ENCODE results near the gene TRIM50. TPM values are rescaled to one million over a fixed set of nuclear protein-coding genes. Genes with fewer than 3 reads are reported as not detected.
"Not testable (repeated sequence)": the region's sequence is repeated elsewhere in the genome, so short reads cannot be mapped to it uniquely, and the experiment has no call there.

The TRIM50 gene
- total RNA-seq, 2 experiments from 2014 or later = not detected

- Mint-ChIP-seq H3K4me1 (no peaks in the 10 kb centered on the region), H3K27ac (no peak overlapping the region), H3K9me3 (no peaks in the 10 kb centered on the region), H3K36me3 (no peaks in the 10 kb centered on the region), H3K4me3 (no peak overlapping the region), H3K27me3 (no peaks in the 10 kb centered on the region)
- POLR2A ChIA-PET = no interaction called here
- ATAC-seq (ENCODE audit: low read depth) (no peak), DNase-seq (no peak)
Observed at GRCh38 chr7:73316521-73316920, 11.4 kb downstream of the TRIM50 start.

GRCh38 chr7:73314271-73314670 is 13.6 kb downstream of the TRIM50 start:
- Mint-ChIP-seq H3K4me1 (no peaks in the 10 kb centered on the region), H3K9me3 (no peaks in the 10 kb centered on the region), H3K27me3 (no peaks in the 10 kb centered on the region), H3K4me3 (no peak overlapping the region), H3K36me3 (no peaks in the 10 kb centered on the region), H3K27ac (no peak overlapping the region)
- DNase-seq (no peak), ATAC-seq (ENCODE audit: low read depth) (no peak)
- POLR2A ChIA-PET = no interaction called here

- Mint-ChIP-seq H3K27ac (no peak overlapping the region), H3K4me1 (peaks cover 3% of the 10 kb centered on the region), H3K9me3 (no peaks in the 10 kb centered on the region), H3K4me3 (no peak overlapping the region), H3K36me3 (peaks cover 2% of the 10 kb centered on the region), H3K27me3 (no peaks in the 10 kb centered on the region)
- ATAC-seq (ENCODE audit: low read depth) (no peak), DNase-seq (no peak)
- POLR2A ChIA-PET = no interaction called here
Observed at GRCh38 chr7:73313521-73313906, 14.4 kb downstream of the TRIM50 start.

- POLR2A ChIA-PET = no interaction called here
- Mint-ChIP-seq H3K36me3 (peaks cover 2% of the 10 kb centered on the region), H3K27me3 (no peaks in the 10 kb centered on the region), H3K9me3 (no peaks in the 10 kb centered on the region), H3K4me1 (peaks cover 5% of the 10 kb centered on the region), H3K4me3 (no peak overlapping the region), H3K27ac (no peak overlapping the region)
- DNase-seq (no peak), ATAC-seq (ENCODE audit: low read depth) (no peak)
Observed at GRCh38 chr7:73312831-73313520, 14.9 kb downstream of the TRIM50 start.

GRCh38 chr7:73311421-73311820 is 16.5 kb downstream of the TRIM50 start:
- POLR2A ChIA-PET; H3K9me3 Mint-ChIP-seq; H3K4me3 Mint-ChIP-seq; H3K27ac Mint-ChIP-seq; H3K27me3 Mint-ChIP-seq; ATAC-seq (ENCODE audit: low read depth); H3K36me3 Mint-ChIP-seq; DNase-seq: not testable (repeated sequence)
- peaks cover 16% of the 10 kb centered on the region for H3K4me1 Mint-ChIP-seq

- peak within 1 kb of the TSS; percentile 99 for H3K4me3 Mint-ChIP-seq
- H3K27me3 Mint-ChIP-seq = no peaks in the 10 kb centered on the region
- H3K4me1 Mint-ChIP-seq = peaks cover 20% of the 10 kb centered on the region
- H3K27ac Mint-ChIP-seq = peak within 1 kb of the TSS; percentile 95
- DNase-seq (peak; percentile 91), ATAC-seq (ENCODE audit: low read depth) (peak; percentile 94)
- POLR2A ChIA-PET = no interaction called here
- no peaks in the 10 kb centered on the region for H3K9me3 Mint-ChIP-seq
- H3K36me3 Mint-ChIP-seq = peaks cover 13% of the 10 kb centered on the region
Observed at GRCh38 chr7:73308665-73309214, 19.1 kb downstream of the TRIM50 start, which contains the start of gene NSUN5. Gene NSUN5 (minus strand): TSS chr7:73308826. CDS start chr7:73308790, 36 bp downstream.

- H3K4me3 Mint-ChIP-seq = peak overlapping the region; percentile 99
- POLR2A ChIA-PET = no interaction called here
- peaks cover 20% of the 10 kb centered on the region for H3K4me1 Mint-ChIP-seq
- H3K27me3 Mint-ChIP-seq = no peaks in the 10 kb centered on the region
- ATAC-seq (ENCODE audit: low read depth) (peak; percentile 40), DNase-seq (no peak)
- H3K9me3 Mint-ChIP-seq = no peaks in the 10 kb centered on the region
- peaks cover 13% of the 10 kb centered on the region for H3K36me3 Mint-ChIP-seq
- peak overlapping the region; percentile 95 for H3K27ac Mint-ChIP-seq
Observed at GRCh38 chr7:73308074-73308664, 19.7 kb downstream of the TRIM50 start.

DNA sequence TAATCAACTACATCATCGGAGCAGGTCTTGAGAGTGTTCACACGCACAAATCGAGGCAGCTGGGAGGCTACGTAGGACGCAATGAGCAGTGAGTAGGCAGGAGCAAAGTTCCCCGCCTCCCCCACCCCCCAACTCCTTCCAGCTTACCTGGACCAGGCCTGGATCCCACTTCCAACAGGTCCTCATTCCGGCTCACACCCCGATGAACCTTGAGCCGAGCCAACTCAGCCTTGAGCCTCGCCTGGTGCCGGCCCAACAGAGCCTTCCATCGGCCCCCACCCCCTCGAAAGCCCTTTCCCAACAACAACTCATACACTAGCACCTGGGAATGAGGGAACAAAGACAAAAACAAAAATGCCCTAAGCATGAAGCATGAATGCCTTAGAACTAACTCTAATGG is 20.4 kb downstream of the TRIM50 start:
- Mint-ChIP-seq H3K27ac (peak overlapping the region; percentile 65), H3K4me3 (peak overlapping the region; percentile 99), H3K36me3 (peaks cover 13% of the 10 kb centered on the region), H3K4me1 (peaks cover 20% of the 10 kb centered on the region), H3K9me3 (no peaks in the 10 kb centered on the region), H3K27me3 (no peaks in the 10 kb centered on the region)
- DNase-seq (peak; percentile 8), ATAC-seq (ENCODE audit: low read depth) (no peak)
- POLR2A ChIA-PET = no interaction called here

- H3K4me1 Mint-ChIP-seq = peaks cover 20% of the 10 kb centered on the region
- H3K4me3 Mint-ChIP-seq; H3K9me3 Mint-ChIP-seq; H3K27me3 Mint-ChIP-seq; ATAC-seq (ENCODE audit: low read depth); POLR2A ChIA-PET; H3K27ac Mint-ChIP-seq: not testable (repeated sequence)
- H3K36me3 Mint-ChIP-seq = peaks cover 13% of the 10 kb centered on the region
- DNase-seq = peak; percentile 8
Observed at GRCh38 chr7:73304612-73305387, 23.1 kb downstream of the TRIM50 start.

DNA sequence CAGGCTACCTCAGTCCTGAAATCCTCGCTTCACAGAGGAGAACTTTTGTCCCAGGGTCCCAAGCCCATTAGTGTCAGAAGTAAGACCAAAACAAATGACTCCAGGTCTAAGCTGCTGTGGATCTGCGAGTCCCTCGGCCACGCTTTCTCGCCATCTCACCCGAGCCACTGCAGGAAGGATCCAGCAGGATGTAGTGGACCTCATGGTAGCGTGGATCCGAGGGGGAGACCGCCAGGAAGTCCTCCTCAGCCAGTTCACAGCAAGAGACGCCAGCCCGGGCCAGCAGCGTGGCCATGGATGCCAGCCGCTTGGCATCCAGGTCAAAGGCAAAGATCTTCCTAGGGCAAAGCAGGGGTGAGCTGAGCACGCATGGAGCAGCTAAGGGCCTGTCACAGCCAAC is 23.8 kb downstream of the TRIM50 start:
- H3K4me3 Mint-ChIP-seq = no peak overlapping the region
- H3K9me3 Mint-ChIP-seq = no peaks in the 10 kb centered on the region
- POLR2A ChIA-PET = no interaction called here
- H3K27ac Mint-ChIP-seq = no peak overlapping the region
- ATAC-seq (ENCODE audit: low read depth) (no peak), DNase-seq (peak; percentile 11)
- H3K27me3 Mint-ChIP-seq = no peaks in the 10 kb centered on the region
- H3K4me1 Mint-ChIP-seq = peaks cover 20% of the 10 kb centered on the region
- H3K36me3 Mint-ChIP-seq = peaks cover 13% of the 10 kb centered on the region

DNA sequence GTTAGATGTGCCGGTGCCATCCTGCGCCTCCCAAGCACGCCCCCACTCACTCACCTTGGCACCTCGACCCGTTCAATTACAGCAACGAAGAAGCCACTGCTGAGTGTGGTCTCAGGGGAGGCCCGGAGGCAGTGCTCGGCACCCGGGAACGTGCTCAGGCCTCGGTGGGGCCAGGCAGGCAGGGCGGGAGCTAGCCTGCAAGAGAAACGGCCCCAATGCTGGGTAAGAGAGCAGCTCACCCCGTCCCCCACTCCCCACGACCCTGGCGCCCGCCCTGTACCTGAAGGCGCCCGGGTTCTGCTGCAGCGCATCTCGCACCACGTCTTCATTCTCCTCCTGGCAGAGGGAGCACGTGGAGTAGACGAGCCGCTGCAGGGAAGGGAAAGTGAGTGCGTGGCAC is 24.3 kb downstream of the TRIM50 start:
- H3K4me3 Mint-ChIP-seq = no peak overlapping the region
- no peaks in the 10 kb centered on the region for H3K27me3 Mint-ChIP-seq
- no peaks in the 10 kb centered on the region for H3K9me3 Mint-ChIP-seq
- peaks cover 12% of the 10 kb centered on the region for H3K36me3 Mint-ChIP-seq
- ATAC-seq (ENCODE audit: low read depth) = no peak
- H3K27ac Mint-ChIP-seq = no peak overlapping the region
- DNase-seq = peak; percentile 16
- POLR2A ChIA-PET = no interaction called here
- peaks cover 17% of the 10 kb centered on the region for H3K4me1 Mint-ChIP-seq

- POLR2A ChIA-PET = not testable (repeated sequence)
- peak; percentile 9 for DNase-seq
Observed at GRCh38 chr7:73302846-73303245, 25.0 kb downstream of the TRIM50 start.

GRCh38 chr7:73301108-73301507 is 26.8 kb downstream of the TRIM50 start:
- ATAC-seq (ENCODE audit: low read depth); H3K27ac Mint-ChIP-seq; POLR2A ChIA-PET; H3K27me3 Mint-ChIP-seq; H3K36me3 Mint-ChIP-seq; H3K4me1 Mint-ChIP-seq; H3K4me3 Mint-ChIP-seq; DNase-seq; H3K9me3 Mint-ChIP-seq: not testable (repeated sequence)

More at GRCh38 chr7:73302846-73303245, 25.0 kb downstream of the TRIM50 start:
- H3K27me3 Mint-ChIP-seq; H3K4me3 Mint-ChIP-seq; ATAC-seq (ENCODE audit: low read depth); H3K27ac Mint-ChIP-seq; H3K9me3 Mint-ChIP-seq: not testable (repeated sequence)
- peaks cover 14% of the 10 kb centered on the region for H3K4me1 Mint-ChIP-seq
- peaks cover 11% of the 10 kb centered on the region for H3K36me3 Mint-ChIP-seq
